IPS-18a (cell line): ENCODE measurements around the gene CAD.
"Not testable (repeated sequence)": the region's sequence is repeated elsewhere in the genome, so short reads cannot be mapped to it uniquely, and the experiment has no call there.

Experiments used
- H3K27ac ChIP-seq: one replicate; pipeline ENCODE4 v1.5.1; 2013; ENCODE audit warnings: low read length
- H3K27me3 ChIP-seq: one replicate; pipeline ENCODE4 v1.6.1; 2013; ENCODE audit warnings: mild to moderate bottlenecking, low read length; ENCODE audit not compliant: control insufficient read depth, insufficient read depth
- H3K36me3 ChIP-seq: one replicate; pipeline ENCODE4 v1.6.1; 2013; ENCODE audit warnings: low read depth, low read length; ENCODE audit not compliant: control insufficient read depth
- H3K4me1 ChIP-seq: one replicate; pipeline ENCODE4 v1.6.1; 2013; ENCODE audit warnings: low read depth, low read length; ENCODE audit not compliant: control insufficient read depth
- H3K4me3 ChIP-seq: one replicate; pipeline ENCODE4 v1.5.1; 2013; ENCODE audit warnings: low read length
- H3K9ac ChIP-seq: one replicate; pipeline ENCODE4 v1.6.1; 2013; ENCODE audit warnings: mild to moderate bottlenecking, low read length, moderate library complexity
- H3K9me3 ChIP-seq: one replicate; pipeline ENCODE4 v1.6.1; 2013; ENCODE audit warnings: low read depth, low read length; ENCODE audit not compliant: control insufficient read depth

The CAD gene

GRCh38 chr2:27262379-27263286, 45.5 kb downstream of the CAD start, which contains the start of gene SLC30A3:
Gene SLC30A3 (minus strand): TSS chr2:27263047. CDS start chr2:27262906, 141 bp downstream.
- peaks cover 11% of the 10 kb centered on the region for H3K4me1 ChIP-seq
- peak within 1 kb of the TSS; percentile 9 for H3K9ac ChIP-seq
- H3K9me3 ChIP-seq: no peaks in the 10 kb centered on the region
- H3K27ac ChIP-seq: no peak within 1 kb of the TSS
- H3K36me3 ChIP-seq: no peaks in the 10 kb centered on the region
- H3K4me3 ChIP-seq: peak within 1 kb of the TSS; percentile 65
- peaks cover 80% of the 10 kb centered on the region for H3K27me3 ChIP-seq

- no peak overlapping the region for H3K27ac ChIP-seq
- peaks cover 11% of the 10 kb centered on the region for H3K4me1 ChIP-seq
- peak overlapping the region; percentile 65 for H3K4me3 ChIP-seq
- peaks cover 80% of the 10 kb centered on the region for H3K27me3 ChIP-seq
- H3K9me3 ChIP-seq: no peaks in the 10 kb centered on the region
- no peaks in the 10 kb centered on the region for H3K36me3 ChIP-seq
- H3K9ac ChIP-seq: no peak overlapping the region
Observed at GRCh38 chr2:27263287-27264252, 46.4 kb downstream of the CAD start.

- peaks cover 80% of the 10 kb centered on the region for H3K27me3 ChIP-seq
- H3K9me3 ChIP-seq: no peaks in the 10 kb centered on the region
- H3K4me3 ChIP-seq: peak overlapping the region; percentile 65
- no peak overlapping the region for H3K27ac ChIP-seq
- peaks cover 11% of the 10 kb centered on the region for H3K4me1 ChIP-seq
- no peaks in the 10 kb centered on the region for H3K36me3 ChIP-seq
- H3K9ac ChIP-seq: peak overlapping the region; percentile 55
Observed at GRCh38 chr2:27264253-27264752, 47.1 kb downstream of the CAD start.

- no peaks in the 10 kb centered on the region for H3K9me3 ChIP-seq
- peak overlapping the region; percentile 65 for H3K4me3 ChIP-seq
- H3K4me1 ChIP-seq: peaks cover 11% of the 10 kb centered on the region
- H3K9ac ChIP-seq: peak overlapping the region; percentile 55
- peaks cover 75% of the 10 kb centered on the region for H3K27me3 ChIP-seq
- no peaks in the 10 kb centered on the region for H3K36me3 ChIP-seq
- H3K27ac ChIP-seq: no peak overlapping the region
Observed at GRCh38 chr2:27264753-27265535, 47.8 kb downstream of the CAD start.

- Histone ChIP-seq H3K27ac (no peak overlapping the region), H3K4me3 (peak overlapping the region; percentile 65), H3K36me3 (no peaks in the 10 kb centered on the region), H3K27me3 (peaks cover 69% of the 10 kb centered on the region), H3K9me3 (no peaks in the 10 kb centered on the region), H3K9ac (no peak overlapping the region), H3K4me1 (peaks cover 11% of the 10 kb centered on the region)
Observed at GRCh38 chr2:27265536-27265870, 48.3 kb downstream of the CAD start.

GRCh38 chr2:27268296-27268695, 51.1 kb downstream of the CAD start:
- peaks cover 41% of the 10 kb centered on the region for H3K27me3 ChIP-seq
- H3K27ac ChIP-seq, H3K9ac ChIP-seq, H3K4me1 ChIP-seq, H3K36me3 ChIP-seq, H3K9me3 ChIP-seq, H3K4me3 ChIP-seq: not testable (repeated sequence)

- no peak overlapping the region for H3K4me3 ChIP-seq
- no peak overlapping the region for H3K27ac ChIP-seq
- H3K9ac ChIP-seq: no peak overlapping the region
- H3K4me1 ChIP-seq: no peaks in the 10 kb centered on the region
- H3K36me3 ChIP-seq: no peaks in the 10 kb centered on the region
- H3K27me3 ChIP-seq: peaks cover 23% of the 10 kb centered on the region
- no peaks in the 10 kb centered on the region for H3K9me3 ChIP-seq
Observed at GRCh38 chr2:27270131-27270530, 53.0 kb downstream of the CAD start.

GRCh38 chr2:27270670-27271069, 53.5 kb downstream of the CAD start:
- no peak overlapping the region for H3K4me3 ChIP-seq
- no peaks in the 10 kb centered on the region for H3K9me3 ChIP-seq
- peaks cover 17% of the 10 kb centered on the region for H3K27me3 ChIP-seq
- no peaks in the 10 kb centered on the region for H3K36me3 ChIP-seq
- no peaks in the 10 kb centered on the region for H3K4me1 ChIP-seq
- H3K9ac ChIP-seq: no peak overlapping the region
- H3K27ac ChIP-seq: no peak overlapping the region

GRCh38 chr2:27271631-27272340, 54.6 kb downstream of the CAD start:
- H3K9ac ChIP-seq: no peak overlapping the region

GRCh38 chr2:27272537-27273522, 55.7 kb downstream of the CAD start:
- H3K4me1 ChIP-seq, H3K36me3 ChIP-seq, H3K27ac ChIP-seq, H3K27me3 ChIP-seq, H3K9me3 ChIP-seq, H3K4me3 ChIP-seq, H3K9ac ChIP-seq: not testable (repeated sequence)

More at GRCh38 chr2:27271631-27272340, 54.6 kb downstream of the CAD start:
- Histone ChIP-seq H3K27me3 (peaks cover 6% of the 10 kb centered on the region), H3K4me3 (no peak overlapping the region), H3K36me3 (no peaks in the 10 kb centered on the region), H3K4me1 (no peaks in the 10 kb centered on the region), H3K27ac (no peak overlapping the region), H3K9me3 (no peaks in the 10 kb centered on the region)
